ENCODE results near the gene UBQLN4. TPM values are rescaled to one million over a fixed set of nuclear protein-coding genes. Genes with fewer than 3 reads are reported as not detected.

UBQLN4 gene
- total and polyA plus RNA-seq, 2 of the 4 experiments (the other 2 are of a cell fraction), result 8.8 to 21.6 TPM

DNA sequence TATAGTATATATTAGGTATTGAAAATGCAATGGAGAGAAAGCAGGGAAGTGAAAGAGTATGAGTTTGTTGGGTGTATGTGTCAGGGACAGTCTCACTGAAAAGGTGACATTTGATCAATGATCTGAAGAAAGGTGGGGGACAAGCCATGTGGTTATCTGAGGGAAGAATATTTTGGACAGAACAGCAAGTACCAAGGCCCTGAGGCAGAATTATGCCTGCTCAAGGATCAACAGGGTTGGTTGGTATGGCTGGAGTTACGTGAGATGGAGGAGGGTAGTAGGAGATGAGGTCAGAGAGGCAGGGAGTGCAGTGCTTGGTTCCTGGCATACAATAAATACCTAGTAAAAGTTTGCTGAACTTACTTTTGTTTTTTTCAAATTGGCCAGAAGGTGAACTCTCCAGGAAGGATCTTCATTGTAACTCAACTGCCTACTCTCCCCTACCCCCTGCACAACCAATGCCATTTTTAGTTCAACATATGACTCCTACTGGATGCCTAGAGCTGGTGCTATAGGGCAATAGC lies 2.8 kb upstream of the UBQLN4 start:
- DNase-seq, result no peak
- no peak for ATAC-seq (ENCODE audit: low read depth)
- no peak overlapping the region for H3K4me3 ChIP-seq (ENCODE audit: insufficient read depth, low read depth, low read length)
- no peaks in the 10 kb centered on the region for H3K9me3 ChIP-seq (ENCODE audit: control insufficient read depth, insufficient read depth, low read length)
- H4K8ac ChIP-seq (ENCODE audit: low read depth in 2 of 2, low read length in 2 of 2), result no peak overlapping the region
- H3K27me3 ChIP-seq (ENCODE audit: control insufficient read depth, insufficient read depth, low read length), result no peaks in the 10 kb centered on the region
- H3K23ac ChIP-seq (ENCODE audit: low read depth, low read length), result peak overlapping the region; percentile 38
- no peak overlapping the region for H3K18ac ChIP-seq (ENCODE audit: low read depth, low read length)
- BruUV-seq (replicated peaks), result no TSS peak
- H2BK15ac ChIP-seq (ENCODE audit: low read depth, low read length), result no peak overlapping the region
- H2AFZ ChIP-seq (replicated peaks; ENCODE audit: low read length, poor library complexity), result no peak overlapping the region
- peaks cover 24 to 46% of the 10 kb centered on the region in 2 experiments for H3K79me1 ChIP-seq (ENCODE audit: low read depth in 1 of 2, low read length in 2 of 2)
- POLR2A ChIA-PET (ENCODE audit: unreplicated experiment), result no interaction called here
- no peak overlapping the region for H4K91ac ChIP-seq (ENCODE audit: insufficient read depth, low read depth, low read length)
- intact Hi-C loops (cut with micrococcal nuclease) (no loop called here), dilution Hi-C loops (cut with HindIII; ENCODE audit: low sequenced_read_pairs, unreplicated experiment) (no loop called here), in situ Hi-C loops (cut with MboI; ENCODE audit: low sequenced_read_pairs) (no loop called here)
- H3K4ac ChIP-seq (ENCODE audit: low read depth, low read length), result no peak overlapping the region
- no peak overlapping the region for H4K5ac ChIP-seq (ENCODE audit: low read depth, low read length)
- H2BK5ac ChIP-seq (ENCODE audit: low read depth, low read length, poor library complexity, severe bottlenecking), result no peak overlapping the region
- no peak overlapping the region for H2AK5ac ChIP-seq (ENCODE audit: low read depth, low read length)
- peaks cover 6% of the 10 kb centered on the region for H3K36me3 ChIP-seq (ENCODE audit: control insufficient read depth, insufficient read depth, low read length)
- H3K14ac ChIP-seq (replicated peaks; ENCODE audit: low read depth, low read length), result no peak overlapping the region
- H2BK20ac ChIP-seq (ENCODE audit: low read depth, low read length), result no peak overlapping the region
- H4K20me1 ChIP-seq (ENCODE audit: insufficient read depth, low read length), result no peaks in the 10 kb centered on the region
- H3K27ac ChIP-seq (ENCODE audit: insufficient read depth, low read length), result no peak overlapping the region
- no peak overlapping the region for H3K56ac ChIP-seq (ENCODE audit: extremely low read depth, insufficient read depth, low read length)
- no peak overlapping the region for H3K9ac ChIP-seq (ENCODE audit: low read depth, low read length)
- CTCF ChIA-PET, result no interaction called here
- H2BK120ac ChIP-seq (ENCODE audit: low read depth, low read length), result no peak overlapping the region
- H3K9me1 ChIP-seq (ENCODE audit: insufficient read depth, low read length), result peaks cover 12% of the 10 kb centered on the region
- H2AK9ac ChIP-seq (replicated peaks; ENCODE audit: low read depth, low read length, poor library complexity), result peak overlapping the region; percentile 68
- peaks cover 4% of the 10 kb centered on the region; the same call in 1 of the 2 replicates for H3K4me1 ChIP-seq (ENCODE audit: control insufficient read depth, insufficient read depth, low read length)
- TF ChIP-seq FOS (IDR thresholded peaks at IDR 0.05; ENCODE audit: low read depth, low read length), result no peak
- TF ChIP-seq CHD1 (IDR thresholded peaks at IDR 0.05; ENCODE audit: low read depth, low read length), result no peak
- TF ChIP-seq MAFK (IDR thresholded peaks at IDR 0.05; ENCODE audit: low read depth, low read length), result no peak
- TF ChIP-seq, protein P1, sequence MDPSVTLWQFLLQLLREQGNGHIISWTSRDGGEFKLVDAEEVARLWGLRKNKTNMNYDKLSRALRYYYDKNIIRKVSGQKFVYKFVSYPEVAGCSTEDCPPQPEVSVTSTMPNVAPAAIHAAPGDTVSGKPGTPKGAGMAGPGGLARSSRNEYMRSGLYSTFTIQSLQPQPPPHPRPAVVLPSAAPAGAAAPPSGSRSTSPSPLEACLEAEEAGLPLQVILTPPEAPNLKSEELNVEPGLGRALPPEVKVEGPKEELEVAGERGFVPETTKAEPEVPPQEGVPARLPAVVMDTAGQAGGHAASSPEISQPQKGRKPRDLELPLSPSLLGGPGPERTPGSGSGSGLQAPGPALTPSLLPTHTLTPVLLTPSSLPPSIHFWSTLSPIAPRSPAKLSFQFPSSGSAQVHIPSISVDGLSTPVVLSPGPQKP (IDR thresholded peaks at IDR 0.05; ENCODE audit: borderline replicate concordance, low read depth, low read length), result no peak
- TF ChIP-seq, protein P2, sequence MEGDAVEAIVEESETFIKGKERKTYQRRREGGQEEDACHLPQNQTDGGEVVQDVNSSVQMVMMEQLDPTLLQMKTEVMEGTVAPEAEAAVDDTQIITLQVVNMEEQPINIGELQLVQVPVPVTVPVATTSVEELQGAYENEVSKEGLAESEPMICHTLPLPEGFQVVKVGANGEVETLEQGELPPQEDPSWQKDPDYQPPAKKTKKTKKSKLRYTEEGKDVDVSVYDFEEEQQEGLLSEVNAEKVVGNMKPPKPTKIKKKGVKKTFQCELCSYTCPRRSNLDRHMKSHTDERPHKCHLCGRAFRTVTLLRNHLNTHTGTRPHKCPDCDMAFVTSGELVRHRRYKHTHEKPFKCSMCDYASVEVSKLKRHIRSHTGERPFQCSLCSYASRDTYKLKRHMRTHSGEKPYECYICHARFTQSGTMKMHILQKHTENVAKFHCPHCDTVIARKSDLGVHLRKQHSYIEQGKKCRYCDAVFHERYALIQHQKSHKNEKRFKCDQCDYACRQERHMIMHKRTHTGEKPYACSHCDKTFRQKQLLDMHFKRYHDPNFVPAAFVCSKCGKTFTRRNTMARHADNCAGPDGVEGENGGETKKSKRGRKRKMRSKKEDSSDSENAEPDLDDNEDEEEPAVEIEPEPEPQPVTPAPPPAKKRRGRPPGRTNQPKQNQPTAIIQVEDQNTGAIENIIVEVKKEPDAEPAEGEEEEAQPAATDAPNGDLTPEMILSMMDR (conservative IDR thresholded peaks at IDR 0.05; ENCODE audit: low read depth, low read length), result no peak
- TF ChIP-seq RCOR1 (IDR thresholded peaks at IDR 0.05; ENCODE audit: insufficient replicate concordance, low read length), result no peak
- H3K4me2 ChIP-seq (ENCODE audit: low read depth, low read length), result no peak overlapping the region
- WGBS, 2 experiments (ENCODE audit: extremely low coverage in 2 of 2, insufficient read length in 1 of 2), result no CpG with 5 or more reads among the region's 1 CpG
